Right forelimb (tissue), 1 donor: ENCODE measurements around the gene PDGFD.

ENCODE experiments used
- DNase-seq: peaks from one replicate; pipeline ENCODE4 v3.0.0-alpha.2; 2018

Gene PDGFD

GRCh38 chr11:104142698-104143097, 21.2 kb downstream of the PDGFD start:
- DNase-seq: no peak

GRCh38 chr11:104136861-104137260, 27.1 kb downstream of the PDGFD start:
- DNase-seq: no peak

DNA sequence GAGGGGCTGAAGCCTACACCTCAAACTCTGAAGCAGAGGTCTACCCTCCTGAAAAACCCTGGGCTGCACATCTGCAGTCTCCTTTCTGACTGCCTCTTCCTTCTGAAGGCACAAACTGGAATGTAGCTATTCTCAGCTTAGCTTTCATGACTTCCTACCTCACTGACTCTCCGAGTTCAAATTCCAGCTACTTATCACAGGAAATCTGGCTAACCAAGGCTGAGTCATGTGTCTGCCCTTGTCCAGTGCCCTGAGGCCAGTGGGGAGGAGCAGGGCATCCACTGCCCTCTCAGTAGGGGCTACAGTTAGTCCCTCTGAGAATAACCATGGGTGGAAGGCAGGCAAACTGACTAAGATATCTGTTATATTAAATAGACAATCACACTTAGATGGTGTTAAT, 29.2 kb downstream of the PDGFD start:
- no peak for DNase-seq

- no peak for DNase-seq
These were observed 33.8 kb downstream of the PDGFD start for GRCh38 chr11:104130161-104130560.

DNA sequence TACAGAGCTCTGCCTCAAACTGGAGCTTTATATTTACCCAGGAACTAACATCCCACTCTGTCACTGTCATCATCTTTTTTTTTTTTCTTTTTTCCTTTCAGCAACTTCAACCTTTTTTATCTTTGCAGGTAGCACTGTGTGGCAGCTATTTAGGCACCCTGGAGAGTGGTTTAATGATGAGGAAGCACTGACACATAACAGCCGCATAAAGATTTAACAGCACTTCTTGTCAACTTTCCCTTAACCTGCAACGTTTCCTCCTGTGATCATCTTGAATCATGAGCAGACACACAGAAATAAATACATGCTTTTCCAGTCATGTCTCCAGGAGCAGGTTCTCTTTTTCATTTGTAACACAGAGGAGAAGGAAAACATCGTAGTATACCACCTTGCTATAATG, 34.8 kb downstream of the PDGFD start:
- DNase-seq: no peak

DNA sequence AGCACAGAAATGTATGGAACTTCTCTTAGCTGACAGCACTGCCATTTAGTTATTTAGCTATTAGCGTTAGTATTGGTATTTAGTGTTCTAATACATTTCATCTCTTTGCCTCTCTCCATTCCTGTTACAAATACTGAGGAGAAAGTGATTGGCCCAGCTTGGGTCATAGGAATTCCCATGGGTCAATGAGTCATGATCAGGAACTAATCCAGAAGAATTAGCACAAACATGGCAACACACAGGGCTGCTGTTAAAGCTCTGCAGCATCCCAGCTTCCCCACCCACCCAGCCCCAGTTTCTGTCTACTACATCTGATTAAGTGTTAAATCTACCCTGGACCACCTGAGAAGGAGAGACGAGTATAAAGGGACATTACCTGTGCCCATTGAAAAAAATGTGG, 36.1 kb downstream of the PDGFD start:
- no peak for DNase-seq

DNA sequence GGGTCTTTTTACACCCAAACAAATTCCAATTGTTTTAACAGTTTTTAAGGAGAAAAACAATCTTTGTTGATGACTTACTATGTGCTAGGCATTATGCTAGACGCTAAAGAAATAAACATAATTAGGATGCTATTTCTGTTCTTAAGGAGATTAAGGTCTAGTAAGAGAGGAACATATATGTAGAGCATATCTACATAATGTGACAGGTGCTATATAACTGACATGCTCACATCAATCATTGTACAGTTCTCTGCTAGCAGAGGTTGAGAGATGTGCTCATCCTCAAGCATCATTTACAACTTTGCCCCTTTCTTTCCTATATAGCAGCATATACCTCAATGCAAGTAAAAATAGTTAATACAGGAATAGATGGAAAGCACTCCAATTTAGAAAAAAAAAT, 37.5 kb downstream of the PDGFD start:
- no peak for DNase-seq

- no peak for DNase-seq
These were observed 39.0 kb downstream of the PDGFD start for GRCh38 chr11:104124979-104125378.

DNA sequence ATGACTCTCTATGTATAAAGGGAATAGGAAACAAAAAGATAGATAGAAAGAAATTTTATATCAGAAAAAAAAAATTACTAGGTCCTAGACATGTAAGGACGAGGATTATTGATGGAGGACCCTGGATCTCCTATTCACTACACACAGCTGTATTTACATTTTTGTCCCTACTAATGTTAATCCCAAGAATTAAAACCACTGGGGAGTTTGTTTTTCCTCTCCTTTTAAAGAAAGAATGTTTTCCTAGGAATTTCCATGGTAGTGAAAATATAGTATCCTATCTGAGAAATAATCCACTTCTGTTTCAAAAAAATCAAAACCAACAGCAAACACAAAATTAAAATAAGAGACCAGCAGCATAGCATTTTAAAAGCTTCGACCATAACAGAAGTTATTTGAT, 41.1 kb downstream of the PDGFD start:
- DNase-seq: no peak

GRCh38 chr11:104122011-104122635, 41.8 kb downstream of the PDGFD start:
- no peak for DNase-seq

DNA sequence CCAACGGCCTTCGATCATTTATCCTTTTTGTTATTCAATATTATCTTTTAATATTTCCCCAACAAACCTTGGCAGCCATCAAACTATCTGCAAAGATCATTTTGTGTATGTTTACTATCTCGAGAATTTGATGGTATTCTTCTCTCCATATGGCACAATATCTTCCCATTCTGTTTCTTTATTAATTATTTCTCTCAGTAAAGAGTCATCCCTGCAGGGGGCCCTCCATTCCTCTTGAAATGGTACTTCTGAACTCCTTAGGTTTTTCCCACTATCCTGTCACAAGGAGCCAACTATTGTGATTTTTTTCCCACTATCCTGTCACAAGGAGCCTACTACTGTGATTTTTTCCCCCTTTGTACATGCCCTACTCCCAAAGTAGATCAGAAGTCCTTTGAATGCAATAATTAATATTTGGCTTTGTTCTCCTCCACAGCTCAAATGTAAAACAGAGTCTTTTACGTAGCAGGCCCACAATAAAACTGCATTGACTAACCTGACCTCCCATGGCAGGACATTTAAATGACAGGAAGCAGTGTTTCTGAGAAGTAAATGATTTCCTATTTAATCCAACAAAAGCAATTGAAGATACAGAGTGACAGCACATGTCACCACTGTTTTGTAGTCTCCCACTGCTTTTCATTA, 43.3 kb downstream of the PDGFD start:
- no peak for DNase-seq

DNA sequence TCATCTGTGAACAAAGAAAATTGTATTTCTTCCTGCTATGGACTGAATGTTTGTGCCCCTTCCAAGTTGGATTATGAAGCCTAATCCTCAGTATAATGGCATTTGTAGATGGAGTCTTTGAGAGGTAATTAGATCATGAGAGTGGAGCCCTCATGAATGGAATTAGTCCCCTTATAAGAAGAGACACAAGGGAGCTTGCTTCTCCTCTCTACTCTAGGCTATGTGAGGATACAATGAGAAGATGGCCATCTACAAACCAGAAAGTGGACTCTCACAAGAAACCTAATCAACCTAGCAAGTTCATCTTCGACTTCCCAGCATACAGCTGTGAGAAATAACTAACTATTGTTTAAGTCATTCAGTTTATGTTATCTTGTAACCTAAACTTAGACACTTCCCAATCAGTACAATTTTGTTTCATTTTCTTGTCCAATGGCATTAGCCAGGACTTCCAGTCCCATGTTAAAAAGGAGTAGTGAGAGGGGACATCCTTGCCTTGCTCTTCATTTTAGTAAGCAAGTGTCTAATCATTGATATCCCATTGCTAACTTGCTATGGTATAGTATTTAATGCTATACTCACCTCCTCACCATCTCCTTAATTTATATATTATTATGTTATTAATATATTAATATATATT, 45.7 kb downstream of the PDGFD start:
- DNase-seq: no peak

DNA sequence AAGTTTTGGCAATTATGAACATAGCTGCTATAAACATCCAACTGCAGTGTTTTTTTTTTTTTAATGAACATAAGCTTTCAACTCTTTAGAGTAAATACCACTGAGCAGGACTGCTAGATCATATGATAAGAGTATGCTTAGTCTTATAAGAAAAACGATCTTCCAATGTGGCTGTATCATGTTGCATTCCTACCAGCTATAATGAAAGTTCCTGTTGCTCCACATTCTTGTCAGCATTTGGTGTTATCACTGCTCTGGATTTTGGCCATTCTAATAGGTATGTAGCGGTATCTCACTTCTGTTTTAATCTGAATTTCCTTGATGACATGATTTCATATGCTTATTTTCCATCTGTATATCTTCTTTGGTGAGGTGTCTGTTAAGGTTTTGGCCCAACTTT, 50.4 kb downstream of the PDGFD start:
- no peak for DNase-seq

GRCh38 chr11:104106136-104106754, 57.7 kb downstream of the PDGFD start:
- DNase-seq: no peak

DNA sequence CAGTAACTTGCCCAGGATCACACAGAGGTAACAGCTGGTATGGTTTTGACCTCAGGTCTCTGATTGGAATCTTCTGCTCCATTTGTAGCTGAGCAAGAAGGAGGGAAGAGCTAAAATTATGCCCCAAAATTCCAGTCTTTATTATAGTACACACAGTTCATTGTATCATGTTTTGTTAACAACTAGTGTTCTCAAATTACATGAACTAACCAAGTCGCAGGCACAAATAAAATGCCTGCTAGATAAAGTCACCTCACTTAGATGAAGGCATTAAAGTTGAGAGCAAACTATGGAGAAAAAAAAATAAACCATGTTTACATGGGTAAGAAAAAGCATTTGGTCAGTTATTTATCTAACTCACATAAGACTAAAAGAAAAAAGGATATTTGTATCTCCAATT, 58.8 kb downstream of the PDGFD start:
- no peak for DNase-seq

- DNase-seq: no peak
These were observed 59.3 kb downstream of the PDGFD start for GRCh38 chr11:104104664-104105063.

GRCh38 chr11:104104201-104104600, 59.7 kb downstream of the PDGFD start:
- no peak for DNase-seq

DNA sequence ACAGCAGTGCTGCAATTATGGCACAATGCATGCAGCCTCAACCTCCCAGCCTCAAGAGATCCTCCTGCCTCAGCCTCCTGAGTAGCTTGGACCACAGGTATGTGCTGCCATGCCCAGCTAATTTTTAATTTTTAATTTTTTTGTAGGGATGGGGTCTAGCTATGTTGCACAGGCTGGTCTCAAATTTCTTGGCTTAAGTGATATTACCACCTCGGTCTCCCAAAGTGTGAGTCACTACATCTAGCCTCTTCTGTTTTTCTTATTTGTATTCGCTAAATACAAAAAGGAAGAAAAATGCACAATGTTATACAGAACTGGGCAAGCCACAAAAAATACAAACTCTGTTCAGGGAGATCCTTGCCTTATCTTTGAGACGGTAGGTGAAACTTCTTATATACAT, 65.4 kb downstream of the PDGFD start:
- no peak for DNase-seq

GRCh38 chr11:104098132-104098531, 65.8 kb downstream of the PDGFD start:
- no peak for DNase-seq

DNA sequence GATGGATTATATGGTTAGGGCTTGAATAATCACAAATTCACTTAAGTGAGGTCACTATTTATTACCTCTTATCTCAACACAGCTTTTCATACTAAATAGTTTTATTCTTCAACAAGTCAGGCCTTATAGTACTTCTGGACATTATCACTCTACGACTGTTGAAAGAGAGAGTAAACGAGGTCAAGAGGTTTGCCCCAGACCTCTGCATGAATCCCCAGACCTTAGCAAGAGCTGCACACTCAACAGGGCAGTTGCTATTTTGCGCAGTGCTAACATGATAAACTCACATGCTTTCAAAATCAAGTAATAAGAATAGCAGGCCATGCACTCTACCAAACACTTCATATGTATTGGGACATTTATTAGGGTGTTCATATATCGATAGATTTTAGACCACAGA, 67.0 kb downstream of the PDGFD start:
- DNase-seq: no peak

DNA sequence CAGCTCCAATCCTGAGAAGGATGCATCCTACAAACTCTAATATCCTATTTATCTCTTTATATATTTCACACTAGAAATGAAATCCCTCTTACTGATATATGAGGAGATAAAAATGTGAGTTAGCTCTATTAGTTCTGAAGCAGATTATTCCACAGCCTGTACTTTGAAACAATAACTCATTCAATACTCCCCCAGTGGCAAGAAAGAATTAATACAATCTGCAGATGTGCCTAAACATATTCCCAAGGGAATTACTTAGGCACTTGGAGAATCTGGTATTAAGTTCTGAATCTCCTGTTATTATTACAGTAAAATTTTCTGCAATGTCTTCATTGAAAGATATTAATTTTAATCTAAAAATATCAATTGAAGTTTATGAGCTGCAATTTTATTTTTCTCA, 68.2 kb downstream of the PDGFD start:
- no peak for DNase-seq

DNA sequence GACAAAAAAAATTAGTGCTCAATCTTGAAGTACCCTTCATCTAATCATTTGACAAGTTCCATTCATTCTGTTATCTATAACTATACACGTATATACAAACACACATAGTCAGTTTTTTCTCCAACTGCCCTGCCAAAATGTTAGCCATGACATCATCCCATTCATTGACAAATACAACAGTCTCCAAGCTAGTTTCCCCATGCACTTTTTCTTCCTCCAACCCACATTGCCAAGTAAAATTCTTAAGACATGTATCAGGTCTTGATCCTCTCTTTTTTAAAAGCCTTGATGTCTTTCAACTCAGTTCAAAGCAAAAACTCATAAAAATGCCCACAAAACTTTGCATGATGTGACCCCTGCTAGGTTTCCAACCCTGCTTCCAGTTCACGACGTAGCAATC, 69.4 kb downstream of the PDGFD start:
- DNase-seq: no peak

GRCh38 chr11:104093426-104094280, 70.3 kb downstream of the PDGFD start:
- no peak for DNase-seq
